ENCODE measurements around the gene IFT52.

IFT52 gene

GRCh38 chr20:43690943-43691598, 100.3 kb downstream of the IFT52 start:
- no peak for DNase-seq (ENCODE audit: low read depth)

- DNase-seq (ENCODE audit: low read depth): no peak
These were observed 101.3 kb downstream of the IFT52 start for GRCh38 chr20:43691928-43692524.

- DNase-seq (ENCODE audit: low read depth): no peak
These were observed 104.0 kb downstream of the IFT52 start for GRCh38 chr20:43694763-43695162.

- no peak for DNase-seq (ENCODE audit: low read depth)
These were observed 104.8 kb downstream of the IFT52 start for GRCh38 chr20:43695571-43695970.

Data from stimulated activated CD8-positive, alpha-beta memory T cell treated with anti-CD3 and anti-CD28 coated beads, Interleukin-12 subunit alpha, Interleukin-12 subunit beta, amount 100 ng/mL, for 4 hours (primary cell).